Right renal cortex interstitium (tissue), 3 donors: ENCODE results near the gene GAMT. TPM values are rescaled to one million over a fixed set of nuclear protein-coding genes. Genes with fewer than 3 reads are reported as not detected.

Experiments
- DNase-seq, 3 donors: peaks; one replicate each; pipeline ENCODE4 v3.0.0-alpha.2; 2013; ENCODE audit warnings: low read depth in 3 of 3, low spot score in 2 of 3
- polyA plus RNA-seq, 3 donors: library from polyadenylated mRNA; unstranded; fragments of 120-200 nt; gene quantifications; one replicate each; pipeline ENCODE4 v1.2.1, GENCODE V29; 2013; ENCODE audit not compliant: insufficient read length in 3 of 3

Gene GAMT
- polyA plus RNA-seq, 3 donors, result 22.2 to 25.9 (median 25.8) TPM

- no peak for DNase-seq
Observed at GRCh38 chr19:1434040-1434366, 32.7 kb upstream of the GAMT start.

DNA sequence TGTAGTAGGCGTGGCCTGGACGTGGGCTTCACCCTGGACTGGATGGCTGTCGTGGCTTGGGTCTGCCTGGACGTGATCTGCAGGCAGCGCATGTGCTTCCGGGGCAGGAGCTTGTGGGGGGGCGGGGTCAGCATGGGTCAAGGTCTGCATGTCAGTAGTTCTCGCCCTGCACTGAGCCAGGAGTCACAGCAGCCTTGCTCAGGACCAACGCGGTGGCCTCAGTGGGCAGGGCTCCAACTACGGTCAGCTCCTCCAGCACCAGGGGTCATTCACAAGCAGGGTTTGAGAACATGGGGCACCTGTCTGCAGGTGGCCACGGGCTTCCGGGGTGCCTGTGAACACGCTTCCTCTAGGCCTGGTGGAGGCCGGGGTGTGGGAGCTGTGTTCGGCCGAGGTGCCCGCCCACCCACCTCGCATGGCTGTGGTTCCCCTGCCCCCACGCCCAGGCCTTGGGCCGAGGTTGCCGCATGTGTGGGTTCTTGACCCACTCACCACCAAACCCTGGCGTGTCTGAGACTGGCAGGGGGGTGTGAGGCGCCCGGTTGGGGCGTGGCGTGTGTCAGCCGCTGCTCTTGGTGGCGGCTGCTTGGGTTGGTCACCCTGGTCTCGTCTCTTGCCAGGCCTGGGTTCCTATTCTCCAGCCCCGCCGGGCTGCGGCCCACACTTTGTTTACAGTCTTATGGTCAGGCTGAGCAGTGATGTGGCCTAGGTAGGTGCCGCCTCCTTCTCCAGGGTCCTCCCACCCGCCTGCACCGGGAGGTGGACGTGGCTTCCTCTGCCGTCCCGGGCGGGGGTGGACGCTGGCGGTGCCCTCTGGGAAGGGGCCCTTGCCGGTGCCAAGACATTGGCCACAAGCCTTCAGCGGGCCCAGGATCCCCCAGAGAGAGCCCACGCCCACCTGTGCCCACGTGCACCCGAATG lies 32.0 kb upstream of the GAMT start:
- DNase-seq, result no peak

GRCh38 chr19:1432507-1432887 lies 31.2 kb upstream of the GAMT start:
- DNase-seq, result no peak

DNA sequence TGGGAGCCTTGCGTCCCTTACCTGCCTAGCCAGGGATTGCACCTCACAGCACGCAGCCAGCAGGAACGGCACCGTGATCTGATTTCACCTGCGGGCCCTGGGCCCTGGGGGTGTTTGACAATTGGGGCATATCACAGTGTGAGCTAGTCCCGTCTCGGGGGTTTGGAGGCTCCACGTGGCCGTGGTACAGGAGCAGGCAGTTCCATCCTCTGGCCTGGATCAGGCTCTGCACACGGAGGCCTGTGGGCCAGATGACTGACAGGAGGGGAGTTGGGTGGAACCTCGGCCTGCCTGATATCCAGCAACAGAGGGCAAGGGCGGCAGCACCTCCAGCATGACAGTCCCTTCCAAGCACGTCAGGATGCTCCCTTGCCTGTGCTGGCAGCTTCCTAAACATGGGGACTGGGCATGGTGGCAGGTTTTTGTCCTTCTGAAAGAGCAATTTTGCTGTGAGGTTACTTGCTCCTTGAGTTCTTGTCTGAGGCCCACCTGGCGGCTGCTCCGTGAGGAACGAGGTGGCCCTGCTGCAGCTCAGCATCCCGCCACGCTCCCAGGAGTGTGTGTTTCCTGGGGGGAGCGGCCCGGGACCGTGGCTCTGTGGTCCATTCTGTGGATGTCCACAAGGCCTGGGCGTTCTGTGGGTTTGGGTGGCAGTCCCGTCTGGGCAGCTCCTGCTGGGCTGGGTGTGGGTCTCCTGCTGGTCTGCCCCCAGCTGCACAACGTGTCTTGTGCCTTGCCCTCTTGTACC lies 30.6 kb upstream of the GAMT start:
- DNase-seq, result no peak

GRCh38 chr19:1430246-1430645 lies 28.9 kb upstream of the GAMT start:
- no peak for DNase-seq

GRCh38 chr19:1429750-1430149 lies 28.4 kb upstream of the GAMT start:
- DNase-seq, result no peak

- DNase-seq, result no peak
Observed at GRCh38 chr19:1428738-1429391, 27.5 kb upstream of the GAMT start.

- no peak for DNase-seq
Observed at GRCh38 chr19:1427221-1427920, 26.0 kb upstream of the GAMT start.

- DNase-seq, result no peak
Observed at GRCh38 chr19:1426736-1427135, 25.4 kb upstream of the GAMT start.

GRCh38 chr19:1425902-1426301 lies 24.6 kb upstream of the GAMT start:
- DNase-seq, result no peak

DNA sequence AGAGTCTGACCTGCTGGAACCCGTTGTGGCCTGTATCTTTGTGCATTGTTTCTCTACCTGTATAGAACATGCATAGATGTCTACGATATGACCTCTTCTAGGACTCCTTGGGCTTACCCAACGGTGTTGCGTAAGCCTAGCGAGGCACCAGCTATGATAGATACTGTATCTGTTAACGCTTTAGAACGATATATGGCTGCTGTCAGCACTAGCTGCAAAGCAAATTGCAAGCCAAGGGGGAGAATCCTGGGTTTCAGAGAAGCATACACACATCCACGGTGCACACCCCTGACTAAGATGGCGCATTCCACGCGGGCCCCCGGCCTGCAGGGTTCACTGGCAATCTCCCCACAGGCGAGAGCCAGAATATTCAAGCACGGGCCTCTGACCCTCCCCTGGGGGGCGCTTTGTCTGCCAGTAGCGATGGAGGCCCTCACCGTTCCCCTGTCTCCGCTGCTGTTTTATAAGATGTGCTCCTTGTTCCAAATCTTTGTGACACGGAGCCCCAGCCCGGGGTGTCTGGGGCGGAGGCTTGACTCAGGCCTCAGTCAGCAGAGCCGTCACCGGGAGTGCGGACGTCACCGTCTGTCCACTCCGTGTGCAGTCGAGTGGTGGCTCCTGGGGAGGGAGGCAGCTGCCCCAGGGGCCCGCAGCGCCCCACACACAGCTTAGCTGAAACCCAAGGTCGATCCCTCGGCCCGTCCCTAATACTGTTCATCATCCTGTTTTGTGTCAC lies 23.9 kb upstream of the GAMT start:
- no peak for DNase-seq

DNA sequence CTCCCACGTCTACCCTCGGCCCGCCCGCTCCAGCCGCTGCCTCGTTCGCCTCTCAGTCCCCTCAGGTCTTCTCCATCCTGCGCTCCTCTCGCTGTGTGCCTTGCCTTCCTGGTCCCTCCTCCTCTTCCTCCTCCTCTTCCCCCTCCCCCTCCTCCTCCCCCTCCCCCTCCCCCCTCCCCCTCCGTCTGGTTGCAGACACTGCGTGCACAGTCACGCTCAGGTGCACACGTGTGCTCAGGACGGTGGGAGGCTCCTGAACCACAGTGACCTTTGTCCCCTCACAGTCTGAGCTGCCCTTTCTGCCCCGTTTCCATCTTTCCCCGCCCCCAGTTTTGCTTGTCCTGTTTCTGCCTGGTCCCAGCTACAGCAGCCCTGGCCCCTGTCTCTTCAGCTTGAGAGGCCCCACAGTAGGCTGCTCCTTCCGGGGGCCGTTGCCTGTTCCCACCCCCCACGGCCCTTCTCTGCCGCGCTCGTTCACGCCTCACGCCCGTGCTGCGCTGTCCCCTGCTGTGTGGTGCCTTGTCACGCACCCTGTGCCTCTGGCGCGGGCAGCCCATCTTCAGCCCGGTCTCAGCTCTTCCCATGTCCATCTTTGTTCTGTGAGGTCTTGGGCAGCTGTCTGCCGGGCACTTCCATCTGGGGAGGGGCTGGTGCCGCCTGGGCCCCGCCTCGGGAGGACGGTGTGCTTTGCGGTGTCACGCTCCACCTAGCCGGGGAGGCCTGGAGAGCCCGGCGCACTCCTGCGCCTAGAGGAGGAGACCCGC lies 23.0 kb upstream of the GAMT start:
- no peak for DNase-seq

DNA sequence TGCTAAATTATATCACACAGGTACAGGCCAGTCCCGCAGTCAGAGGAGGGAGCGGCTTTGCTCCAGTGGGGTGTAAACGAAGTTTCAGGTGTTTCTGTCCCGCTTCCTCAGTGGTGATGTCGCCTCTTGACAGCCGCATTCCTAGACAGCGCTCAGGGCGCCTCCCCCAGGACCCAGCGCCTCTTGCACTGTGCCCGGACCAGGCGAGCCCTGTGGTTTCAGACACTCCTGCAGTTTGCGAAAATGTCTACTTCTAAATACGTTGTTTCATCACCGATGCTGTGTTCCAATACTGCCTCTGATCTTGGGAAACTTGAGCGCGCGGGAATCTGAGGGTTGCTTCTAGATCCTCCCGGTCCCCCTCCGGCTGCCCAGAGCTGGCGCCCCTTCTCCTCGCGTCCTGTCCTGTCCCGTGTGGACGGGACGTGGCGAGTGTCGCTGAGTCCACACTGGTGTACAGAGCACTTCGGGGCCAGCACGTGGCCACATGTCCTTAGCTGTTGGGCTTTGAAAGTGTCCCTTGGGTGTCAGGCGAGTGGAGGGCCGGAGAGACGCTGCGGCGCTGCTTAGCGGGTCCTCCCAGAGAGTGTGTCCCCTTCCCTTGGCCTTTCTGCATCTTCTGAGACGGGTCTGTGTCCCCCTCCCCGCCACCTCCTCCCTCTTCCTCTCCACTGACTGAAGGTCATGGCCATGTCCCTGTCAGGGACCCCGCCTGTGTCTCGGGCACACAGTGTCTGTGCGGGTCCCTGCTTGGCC lies 22.3 kb upstream of the GAMT start:
- no peak for DNase-seq

DNA sequence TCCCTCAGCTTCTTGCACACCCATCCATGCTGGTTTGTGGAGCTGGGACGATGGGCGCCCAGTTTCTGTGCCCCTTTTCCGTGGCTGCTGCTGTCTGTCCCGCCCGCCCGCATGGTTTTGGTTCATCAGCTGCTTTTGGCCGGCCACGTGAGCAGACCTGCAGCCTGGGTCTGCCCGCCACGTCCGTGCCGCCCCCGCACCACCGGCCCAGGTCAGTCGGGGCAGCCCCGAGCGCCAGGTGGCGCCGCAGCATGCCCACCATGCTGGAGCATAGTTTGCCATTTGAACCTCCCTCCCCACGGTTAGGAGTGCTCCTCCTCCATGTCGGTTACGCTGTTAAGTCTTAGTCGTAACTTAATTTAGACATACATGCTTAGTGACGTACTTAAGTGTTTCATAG lies 21.6 kb upstream of the GAMT start:
- DNase-seq, result no peak

DNA sequence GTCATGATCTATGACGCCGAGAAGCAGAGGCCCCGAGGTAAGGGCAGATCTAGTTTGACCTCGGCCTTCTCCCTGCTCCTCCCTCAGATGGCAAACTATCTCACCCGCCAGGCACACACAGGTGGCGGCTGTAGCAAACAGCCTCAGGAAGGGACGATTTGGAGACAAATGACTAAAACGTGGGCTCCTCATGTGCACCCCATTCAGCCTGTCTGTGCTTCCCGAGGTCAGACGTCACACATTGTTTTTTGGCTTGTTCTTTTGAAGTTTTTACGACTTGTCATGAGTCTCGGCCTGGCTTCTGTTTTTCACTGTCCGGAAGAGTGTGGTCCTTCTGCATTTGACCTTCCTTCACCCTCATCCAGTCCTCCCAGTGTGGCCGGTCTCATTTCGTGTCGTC lies 21.0 kb upstream of the GAMT start:
- no peak for DNase-seq

GRCh38 chr19:1421958-1422305 lies 20.6 kb upstream of the GAMT start:
- no peak for DNase-seq

GRCh38 chr19:1421218-1421957 lies 20.0 kb upstream of the GAMT start:
- DNase-seq, result no peak

DNA sequence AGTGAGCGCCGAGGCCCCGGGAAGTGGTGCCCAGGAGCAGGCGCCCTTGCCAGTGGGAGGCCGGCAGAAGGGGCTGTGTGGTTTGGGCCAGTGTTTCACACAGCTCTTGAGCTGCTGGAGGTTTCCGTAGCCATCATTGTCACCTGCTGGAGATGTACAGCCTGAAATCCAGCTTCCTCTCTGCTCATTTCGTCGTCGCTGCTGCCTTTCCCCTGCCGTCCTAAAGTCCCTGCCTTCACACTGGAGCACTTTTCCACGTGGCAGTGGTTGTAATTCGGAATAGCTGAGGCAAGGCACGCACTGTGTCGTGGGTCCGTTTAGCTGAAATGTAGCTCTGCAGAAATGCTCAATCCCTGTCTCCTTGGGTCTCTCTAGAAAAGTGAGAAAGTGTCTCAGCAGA lies 19.2 kb upstream of the GAMT start:
- DNase-seq, result no peak
